Prostate gland (tissue), 2 donors: ENCODE measurements around the gene TNIP2. TPM values are rescaled to one million over a fixed set of nuclear protein-coding genes. Genes with fewer than 3 reads are reported as not detected.

Experiments used
- DNase-seq: peaks from one replicate; pipeline ENCODE4 v3.0.0-alpha.2; 2019; ENCODE audit warnings: low spot score
- H3K27ac ChIP-seq, 2 donors: fragments of 200-600 bp; sonication (generic); 2 replicates each; pipeline ENCODE4 v1.5.1; 2017 to 2019
- H3K27me3 ChIP-seq: fragments of 200-600 bp; sonication (generic); replicated peaks from 2 replicates; pipeline ENCODE4 v1.5.1; 2019; ENCODE audit not compliant: insufficient read depth
- H3K36me3 ChIP-seq, 2 donors: fragments of 200-600 bp; sonication (generic); 1 replicate in 1 of 2; 2 replicates in 1 of 2; pipeline versions ENCODE4 v1.5.1 to v1.8.1; 2017 to 2019
- H3K4me1 ChIP-seq: fragments of 200-600 bp; sonication (generic); replicated peaks from 2 replicates; pipeline ENCODE4 v1.5.1; 2019
- H3K4me3 ChIP-seq, 2 donors: fragments of 200-600 bp; sonication (generic); 2 replicates each; pipeline ENCODE4 v1.5.1; 2017 to 2019
- H3K9me3 ChIP-seq: fragments of 200-600 bp; sonication (generic); 2 replicates; pipeline ENCODE4 v1.5.1; 2017
- POLR2A ChIP-seq: fragments of 450-650 bp; IDR thresholded peaks from one replicate; pipeline ENCODE4 v1.6.1; 2016; ENCODE audit warnings: antibody characterized with exemption, mild to moderate bottlenecking
- POLR2AphosphoS5 ChIP-seq: sonication (generic); formaldehyde crosslinking; IDR thresholded peaks from one replicate; pipeline ENCODE4 v1.6.1; 2017; ENCODE audit warnings: antibody characterized with exemption
- WGBS: methylation state at CpG from one replicate; pipeline ENCODE4 v1.1.5; 2018; 5-methylcytosine and 5-hydroxymethylcytosine counted together
- intact Hi-C: fragments of 100-400 bp; cut with DNase I; formaldehyde crosslinking; loops from one replicate; pipeline ENCODE4 v1.14.2; 2022
- total RNA-seq, 2 donors: library from RNA; depleted of rRNA; stranded (reverse); fragments of >200 nt; gene quantifications; one replicate each; pipeline ENCODE4 v1.1.0, GENCODE V29; 2016
- TF ChIP-seq, protein P1 (sequence below), 4 experiments: fragments of 200-600 bp in 2 of 4; fragments of 450-650 bp in 2 of 4; sonication (generic) in 2 of 4; IDR thresholded peaks; 1 replicate in 3 of 4; 2 replicates in 1 of 4; pipeline ENCODE4 v1.5.1; 2016 to 2019; ENCODE audit warnings: antibody characterized with exemption in 4 of 4, mild to moderate bottlenecking in 2 of 4, moderate library complexity in 2 of 4

TNIP2 gene
- total RNA-seq, 2 donors from 2014 or later, result 54.8 to 94.0 TPM

DNA sequence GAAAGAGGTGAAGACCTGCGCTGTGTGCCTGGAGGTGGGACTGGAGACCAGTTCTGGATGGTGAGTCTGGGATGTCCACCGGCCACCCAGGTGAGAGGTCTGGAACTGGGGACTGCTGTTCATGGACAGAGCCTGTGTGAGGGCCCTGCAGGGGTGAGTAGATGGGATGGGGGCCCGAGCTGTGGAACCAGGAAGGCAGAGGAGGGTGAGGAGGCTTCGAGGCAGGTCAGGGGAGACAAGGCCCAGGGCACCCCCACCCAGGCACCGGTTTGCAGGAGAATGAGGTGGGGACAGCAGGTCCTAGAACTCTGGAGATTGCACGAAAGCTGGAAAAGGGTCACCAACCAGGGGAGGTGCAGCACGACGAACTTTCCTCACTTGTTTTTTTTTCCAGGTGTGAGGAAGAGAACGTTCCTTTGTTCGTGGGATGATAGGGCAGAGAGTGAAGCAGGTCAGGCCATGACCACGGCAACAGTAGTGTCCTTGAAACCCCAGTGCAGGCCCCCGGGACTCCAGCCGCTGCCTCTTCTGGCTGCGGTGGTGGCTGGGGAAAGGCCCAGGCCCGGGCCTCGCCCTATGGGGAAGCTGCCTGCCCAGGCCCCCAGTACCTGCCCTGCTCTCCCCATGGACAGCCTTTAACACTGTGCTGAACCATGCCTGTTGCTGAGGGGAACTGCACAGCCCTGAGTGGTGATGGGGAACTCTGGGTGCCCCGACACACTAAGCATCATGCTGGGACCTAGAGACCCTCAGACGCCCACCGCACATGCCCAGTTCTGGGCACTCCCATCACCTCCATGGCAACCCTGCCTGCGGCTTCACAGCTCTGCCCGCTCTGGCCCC, 22.9 kb downstream of the TNIP2 start:
- no peaks in the 10 kb centered on the region for H3K9me3 ChIP-seq
- no peak overlapping the region for H3K27ac ChIP-seq
- TF ChIP-seq, protein P1, sequence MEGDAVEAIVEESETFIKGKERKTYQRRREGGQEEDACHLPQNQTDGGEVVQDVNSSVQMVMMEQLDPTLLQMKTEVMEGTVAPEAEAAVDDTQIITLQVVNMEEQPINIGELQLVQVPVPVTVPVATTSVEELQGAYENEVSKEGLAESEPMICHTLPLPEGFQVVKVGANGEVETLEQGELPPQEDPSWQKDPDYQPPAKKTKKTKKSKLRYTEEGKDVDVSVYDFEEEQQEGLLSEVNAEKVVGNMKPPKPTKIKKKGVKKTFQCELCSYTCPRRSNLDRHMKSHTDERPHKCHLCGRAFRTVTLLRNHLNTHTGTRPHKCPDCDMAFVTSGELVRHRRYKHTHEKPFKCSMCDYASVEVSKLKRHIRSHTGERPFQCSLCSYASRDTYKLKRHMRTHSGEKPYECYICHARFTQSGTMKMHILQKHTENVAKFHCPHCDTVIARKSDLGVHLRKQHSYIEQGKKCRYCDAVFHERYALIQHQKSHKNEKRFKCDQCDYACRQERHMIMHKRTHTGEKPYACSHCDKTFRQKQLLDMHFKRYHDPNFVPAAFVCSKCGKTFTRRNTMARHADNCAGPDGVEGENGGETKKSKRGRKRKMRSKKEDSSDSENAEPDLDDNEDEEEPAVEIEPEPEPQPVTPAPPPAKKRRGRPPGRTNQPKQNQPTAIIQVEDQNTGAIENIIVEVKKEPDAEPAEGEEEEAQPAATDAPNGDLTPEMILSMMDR (IDR thresholded peaks at IDR 0.05), result no peak
- no peak for TF ChIP-seq POLR2A
- no peak for TF ChIP-seq POLR2AphosphoS5
- peaks cover 0 to 23% of the 10 kb centered on the region in 2 donors for H3K36me3 ChIP-seq
- no peaks in the 10 kb centered on the region for H3K27me3 ChIP-seq
- 87% methylated on average over 19 of the region's 21 CpGs for WGBS
- no peak overlapping the region for H3K4me3 ChIP-seq
- intact Hi-C loops, result no loop called here
- no peak for DNase-seq
- no peaks in the 10 kb centered on the region for H3K4me1 ChIP-seq

DNA sequence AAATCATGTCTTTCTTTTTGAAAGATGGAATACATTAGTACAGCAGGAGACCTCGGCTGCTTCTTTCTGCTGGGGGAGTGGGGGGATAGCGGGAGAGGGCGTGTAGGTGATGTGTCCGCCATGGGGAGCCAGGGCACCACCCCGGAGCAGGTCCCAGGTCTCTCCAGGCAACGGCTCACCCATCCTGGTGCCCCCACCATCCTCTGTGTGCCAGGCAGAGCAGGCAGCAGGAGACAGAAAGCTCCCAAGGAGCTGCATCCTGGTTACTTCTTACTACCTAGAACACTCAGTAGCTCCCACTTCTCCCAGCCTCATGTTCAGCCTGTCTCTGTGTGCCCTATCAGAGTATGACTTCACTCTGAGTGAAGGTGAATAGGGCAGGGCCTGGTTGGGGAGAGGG, 23.6 kb downstream of the TNIP2 start:
- no peak overlapping the region for H3K27ac ChIP-seq
- TF ChIP-seq, protein P1 (IDR thresholded peaks at IDR 0.05), result no peak
- no peak for TF ChIP-seq POLR2A
- TF ChIP-seq POLR2AphosphoS5, result no peak
- intact Hi-C loops, result no loop called here
- H3K36me3 ChIP-seq, result peaks cover 0 to 23% of the 10 kb centered on the region in 2 donors
- H3K4me1 ChIP-seq, result no peaks in the 10 kb centered on the region
- no peak for DNase-seq
- H3K27me3 ChIP-seq, result no peaks in the 10 kb centered on the region
- H3K4me3 ChIP-seq, result no peak overlapping the region
- 90% methylated on average over 6 of the region's 6 CpGs for WGBS
- H3K9me3 ChIP-seq, result no peaks in the 10 kb centered on the region

DNA sequence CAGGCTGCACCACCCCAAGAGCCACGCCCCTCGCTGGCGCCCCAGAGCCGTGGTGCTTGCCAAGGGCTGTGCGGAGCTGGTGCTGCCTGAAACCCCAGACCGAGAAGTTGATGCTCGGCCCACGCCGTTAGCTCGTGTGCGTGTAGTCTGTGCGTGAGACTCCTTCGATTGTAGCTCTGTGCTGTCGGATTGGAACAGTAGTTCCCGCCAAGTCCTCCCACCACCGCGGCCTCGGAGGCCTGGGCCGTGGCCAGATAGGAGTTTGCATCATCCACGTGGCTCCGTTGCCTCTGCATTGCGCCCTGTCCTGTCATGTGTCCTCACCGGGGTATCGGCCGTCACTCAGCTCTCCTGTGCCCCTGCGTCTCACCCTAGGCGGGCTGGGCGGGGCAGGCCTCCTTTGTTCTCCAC, 24.2 kb downstream of the TNIP2 start:
- intact Hi-C loops, result no loop called here
- no peak for DNase-seq
- no peaks in the 10 kb centered on the region for H3K27me3 ChIP-seq
- no peaks in the 10 kb centered on the region for H3K9me3 ChIP-seq
- H3K4me3 ChIP-seq, result no peak overlapping the region
- H3K27ac ChIP-seq, result no peak overlapping the region
- TF ChIP-seq, protein P1 (IDR thresholded peaks at IDR 0.05), result no peak
- 88% methylated on average over 28 of the region's 28 CpGs for WGBS
- H3K4me1 ChIP-seq, result no peaks in the 10 kb centered on the region
- H3K36me3 ChIP-seq, result peaks cover 0 to 23% of the 10 kb centered on the region in 2 donors

DNA sequence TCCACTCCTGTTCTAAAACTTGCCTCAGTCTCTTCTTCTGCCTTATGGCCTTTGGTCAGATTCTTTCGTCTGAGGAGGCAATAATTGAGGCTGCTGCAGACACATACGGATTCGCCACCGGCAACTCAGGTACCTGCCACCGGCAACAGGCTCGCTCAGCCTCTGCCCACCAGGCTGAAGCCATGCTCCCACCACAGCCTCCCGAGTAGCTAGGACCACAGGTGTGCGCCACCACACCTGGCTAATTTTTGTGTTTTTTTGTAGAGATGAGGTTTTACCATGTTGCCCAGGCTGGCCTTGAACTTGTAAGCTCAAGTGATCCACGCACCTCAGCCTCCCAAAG, 26.6 kb downstream of the TNIP2 start:
- H3K36me3 ChIP-seq, result peaks cover 0 to 23% of the 10 kb centered on the region in 2 donors
- H3K9me3 ChIP-seq, result no peaks in the 10 kb centered on the region
- DNase-seq, result no peak
- 99% methylated on average over 9 of the region's 9 CpGs for WGBS
- TF ChIP-seq POLR2A (no peak), POLR2AphosphoS5 (no peak)
- TF ChIP-seq, protein P1 (IDR thresholded peaks at IDR 0.05), result no peak
- intact Hi-C loops, result no loop called here
- no peak overlapping the region for H3K4me3 ChIP-seq
- H3K4me1 ChIP-seq, result no peaks in the 10 kb centered on the region
- H3K27ac ChIP-seq, result no peak overlapping the region
- H3K27me3 ChIP-seq, result no peaks in the 10 kb centered on the region
